GM11168 (cell line): ENCODE data around the gene EIF4A2.
"Not testable (repeated sequence)": the region's sequence is repeated elsewhere in the genome, so short reads cannot be mapped to it uniquely, and the experiment has no call there.

ENCODE experiments used
- in situ Hi-C: fragments of 300-500 bp; cut with MboI; formaldehyde crosslinking; loops from one replicate; pipeline ENCODE4 v1.12.0; 2022; ENCODE audit warnings: low sequenced_read_pairs; ENCODE audit not compliant: unreplicated experiment

The EIF4A2 gene

DNA sequence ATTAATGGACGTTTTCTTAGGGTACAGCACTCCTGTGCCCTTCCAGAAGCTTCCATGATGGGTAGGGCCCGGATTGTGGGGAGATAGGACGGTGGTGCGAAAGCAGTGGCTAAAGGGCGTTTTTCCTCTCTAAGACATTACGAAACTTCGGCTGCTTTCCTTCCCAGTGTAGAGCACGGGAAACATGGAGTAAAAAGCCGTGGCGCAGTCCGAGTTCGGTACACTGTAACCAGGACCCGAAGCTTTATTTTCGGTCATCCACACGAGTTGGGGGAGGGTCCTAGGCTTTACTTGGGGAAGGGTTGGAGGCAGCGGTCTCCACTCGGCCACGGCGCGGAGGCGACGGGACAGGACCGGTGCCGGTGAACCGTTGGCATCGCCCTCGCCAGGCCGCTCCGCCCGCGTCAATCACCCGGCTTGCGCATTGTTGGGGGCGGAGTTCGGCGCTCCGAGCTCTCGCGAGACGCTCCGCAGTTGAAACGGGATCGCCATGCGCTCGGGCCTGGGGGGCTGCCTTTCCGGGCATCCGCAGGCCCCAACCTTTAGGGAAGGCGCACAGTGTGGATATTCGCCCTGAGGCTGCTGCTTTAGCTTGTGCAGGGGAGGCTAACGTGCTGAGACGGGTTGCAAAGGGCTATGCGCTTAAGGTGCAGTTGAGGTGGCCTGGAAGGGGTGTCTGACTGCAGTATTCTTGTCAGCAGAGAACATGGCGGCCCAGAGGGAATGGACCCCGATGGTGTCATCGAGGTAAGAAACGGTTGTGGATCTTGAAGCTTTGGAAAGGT lies 546 bp downstream of the EIF4A2 start:
- in situ Hi-C loops, result no loop called here

DNA sequence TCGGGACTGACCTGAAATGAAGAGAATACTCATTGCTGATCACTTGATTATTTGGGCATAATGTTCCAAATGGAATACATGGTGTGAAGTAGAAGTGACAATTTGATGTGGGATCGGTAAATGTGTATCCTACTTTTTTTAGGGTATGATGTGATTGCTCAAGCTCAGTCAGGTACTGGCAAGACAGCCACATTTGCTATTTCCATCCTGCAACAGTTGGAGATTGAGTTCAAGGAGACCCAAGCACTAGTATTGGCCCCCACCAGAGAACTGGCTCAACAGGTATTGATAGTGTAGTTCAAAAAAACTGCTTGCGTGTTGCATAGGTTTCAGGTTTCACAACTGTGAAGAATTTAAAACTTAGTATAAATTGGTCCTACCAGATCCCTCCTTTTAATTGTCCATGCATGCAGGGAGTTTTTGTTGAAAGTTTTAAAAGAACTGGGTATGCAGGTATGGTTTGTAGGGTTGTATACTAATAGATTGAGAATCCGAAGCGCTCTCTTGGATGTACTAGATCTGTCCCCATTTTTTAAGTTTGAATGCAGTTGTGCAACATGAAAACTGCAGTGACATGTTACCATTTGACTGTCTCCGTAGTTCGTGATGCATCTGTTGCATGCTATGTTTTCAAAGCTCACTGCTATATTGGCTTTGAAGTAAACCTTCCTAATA lies 1.6 kb downstream of the EIF4A2 start:
- in situ Hi-C loops, result no loop called here

DNA sequence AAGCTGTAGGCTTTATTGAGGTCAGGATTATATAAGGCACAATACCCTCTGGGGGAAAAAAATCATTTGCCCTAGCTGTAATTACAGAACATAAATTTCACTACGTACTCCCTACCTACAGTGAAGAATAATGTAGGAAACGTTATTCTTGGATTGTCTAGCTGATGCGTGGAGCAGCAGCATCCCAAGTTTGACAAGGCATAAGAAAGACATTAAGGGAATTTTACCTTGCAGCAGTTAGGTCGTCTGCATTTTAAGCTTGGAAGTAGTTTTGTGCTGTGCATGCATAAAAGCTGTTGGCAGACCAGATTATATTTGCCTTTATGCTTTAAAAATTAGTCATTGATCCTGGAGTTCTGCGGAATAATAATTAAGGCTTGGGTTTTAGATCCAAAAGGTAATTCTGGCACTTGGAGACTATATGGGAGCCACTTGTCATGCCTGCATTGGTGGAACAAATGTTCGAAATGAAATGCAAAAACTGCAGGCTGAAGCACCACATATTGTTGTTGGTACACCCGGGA lies 2.2 kb downstream of the EIF4A2 start:
- in situ Hi-C loops, result no loop called here

DNA sequence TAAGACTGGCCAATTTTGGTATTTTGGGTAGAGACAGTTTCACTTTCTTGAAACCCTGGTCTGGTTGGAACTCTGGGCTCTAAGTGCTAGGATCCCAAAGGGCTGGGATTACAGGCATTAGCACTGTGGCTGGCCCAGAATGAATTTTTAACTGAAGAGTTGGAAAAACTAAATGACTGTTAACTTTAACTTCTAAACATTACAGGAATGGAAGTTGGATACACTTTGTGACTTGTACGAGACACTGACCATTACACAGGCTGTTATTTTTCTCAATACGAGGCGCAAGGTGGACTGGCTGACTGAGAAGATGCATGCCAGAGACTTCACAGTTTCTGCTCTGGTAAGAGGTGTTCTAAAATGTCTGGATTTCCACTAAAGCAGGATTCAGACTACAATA lies 3.5 kb downstream of the EIF4A2 start:
- in situ Hi-C loops, result no loop called here

DNA sequence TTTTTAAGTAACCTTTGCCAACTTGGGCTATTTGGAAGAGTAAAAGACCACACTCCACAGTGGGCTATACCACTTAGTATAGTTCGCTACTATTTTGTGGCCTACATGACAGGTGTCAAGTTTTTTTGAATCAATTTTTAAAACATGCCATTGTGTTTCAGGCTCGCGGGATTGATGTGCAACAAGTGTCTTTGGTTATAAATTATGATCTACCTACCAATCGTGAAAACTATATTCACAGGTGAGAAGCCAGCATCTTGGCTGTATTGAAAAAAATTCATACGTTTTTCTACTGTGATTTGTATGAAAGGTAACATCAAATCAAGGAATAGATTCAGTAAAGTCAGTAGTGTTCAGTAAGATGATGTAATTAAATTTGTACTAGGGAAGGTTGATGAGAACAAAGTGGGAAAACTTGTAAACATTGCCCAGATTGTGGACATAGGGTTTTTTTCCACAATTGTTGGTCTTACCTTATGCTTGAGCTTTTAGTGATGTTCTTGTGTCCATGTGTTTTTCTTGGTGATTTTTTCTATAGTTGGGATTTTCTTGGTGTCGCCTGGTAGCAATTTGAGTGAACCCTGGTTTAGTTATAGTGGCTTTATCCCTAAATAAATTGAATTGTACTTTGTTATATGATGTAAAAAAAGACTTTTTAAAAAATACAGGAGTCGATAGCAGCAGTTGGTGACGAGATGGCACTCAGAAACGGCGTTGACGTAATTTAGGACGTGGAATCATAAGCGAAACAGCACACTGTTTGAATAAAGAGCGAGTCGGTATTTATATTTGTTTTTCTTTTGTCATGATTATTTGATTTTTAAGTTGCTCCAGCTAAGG lies 4.5 kb downstream of the EIF4A2 start:
- in situ Hi-C loops, result no loop called here

DNA sequence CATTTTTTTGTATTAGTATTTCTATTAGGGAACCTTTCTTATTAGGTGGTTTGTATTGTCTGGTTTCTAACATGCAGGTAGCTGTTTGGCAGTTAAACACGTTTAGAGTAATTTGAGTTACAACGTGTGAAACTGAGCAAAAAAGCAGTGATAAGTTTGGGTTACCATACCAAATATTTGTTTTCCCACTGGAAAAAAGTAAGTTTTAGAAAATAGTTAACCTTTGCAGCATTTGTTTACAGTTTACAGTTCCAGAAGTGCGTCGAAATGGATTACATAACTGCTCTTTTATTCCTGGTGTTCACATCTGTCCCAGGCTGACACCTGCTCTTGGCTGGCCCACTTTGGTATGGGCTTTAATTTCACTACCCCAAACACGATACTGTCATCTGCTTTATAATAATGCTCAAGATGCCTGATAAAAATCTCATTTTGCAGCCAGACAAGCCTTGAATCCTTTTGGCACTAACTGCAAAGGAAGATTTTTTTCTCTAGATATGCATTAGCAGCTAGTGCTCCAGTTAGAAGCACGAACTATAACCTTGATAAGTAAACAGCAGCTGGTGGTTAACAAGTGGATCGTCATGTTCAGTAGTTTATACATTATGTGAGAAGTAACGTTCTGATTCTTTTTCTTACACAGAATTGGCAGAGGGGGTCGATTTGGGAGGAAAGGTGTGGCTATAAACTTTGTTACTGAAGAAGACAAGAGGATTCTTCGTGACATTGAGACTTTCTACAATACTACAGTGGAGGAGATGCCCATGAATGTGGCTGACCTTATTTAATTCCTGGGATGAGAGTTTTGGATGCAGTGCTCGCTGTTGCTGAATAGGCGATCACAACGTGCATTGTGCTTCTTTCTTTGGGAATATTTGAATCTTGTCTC lies 5.3 kb downstream of the EIF4A2 start:
- in situ Hi-C loops, result no loop called here

DNA sequence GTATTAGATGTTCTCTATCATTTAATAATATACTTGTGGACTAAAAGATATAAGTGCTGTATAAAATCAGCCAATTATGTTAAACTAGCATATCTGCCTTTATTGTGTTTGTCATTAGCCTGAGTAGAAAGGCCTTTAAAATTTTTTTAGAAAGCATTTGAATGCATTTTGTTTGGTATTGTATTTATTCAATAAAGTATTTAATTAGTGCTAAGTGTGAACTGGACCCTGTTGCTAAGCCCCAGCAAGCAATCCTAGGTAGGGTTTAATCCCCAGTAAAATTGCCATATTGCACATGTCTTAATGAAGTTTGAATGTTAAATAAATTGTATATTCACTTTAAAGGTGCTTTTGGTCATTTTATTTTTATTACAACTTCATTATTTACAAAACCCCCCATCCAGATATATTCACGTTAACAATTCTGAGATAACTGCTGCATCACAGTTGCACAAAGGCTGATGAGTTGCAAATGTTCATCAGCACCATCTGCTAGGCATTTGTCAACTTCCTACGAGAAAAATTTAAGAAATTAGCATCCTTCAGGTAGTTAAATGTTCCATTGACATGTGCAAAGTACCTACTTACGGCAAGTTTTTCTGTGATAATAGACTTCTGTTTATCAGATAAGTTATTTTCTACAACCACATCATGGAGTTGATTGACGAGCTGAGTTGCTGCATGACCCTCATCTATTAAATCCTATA lies 6.3 kb downstream of the EIF4A2 start:
- in situ Hi-C loops, result no loop called here

DNA sequence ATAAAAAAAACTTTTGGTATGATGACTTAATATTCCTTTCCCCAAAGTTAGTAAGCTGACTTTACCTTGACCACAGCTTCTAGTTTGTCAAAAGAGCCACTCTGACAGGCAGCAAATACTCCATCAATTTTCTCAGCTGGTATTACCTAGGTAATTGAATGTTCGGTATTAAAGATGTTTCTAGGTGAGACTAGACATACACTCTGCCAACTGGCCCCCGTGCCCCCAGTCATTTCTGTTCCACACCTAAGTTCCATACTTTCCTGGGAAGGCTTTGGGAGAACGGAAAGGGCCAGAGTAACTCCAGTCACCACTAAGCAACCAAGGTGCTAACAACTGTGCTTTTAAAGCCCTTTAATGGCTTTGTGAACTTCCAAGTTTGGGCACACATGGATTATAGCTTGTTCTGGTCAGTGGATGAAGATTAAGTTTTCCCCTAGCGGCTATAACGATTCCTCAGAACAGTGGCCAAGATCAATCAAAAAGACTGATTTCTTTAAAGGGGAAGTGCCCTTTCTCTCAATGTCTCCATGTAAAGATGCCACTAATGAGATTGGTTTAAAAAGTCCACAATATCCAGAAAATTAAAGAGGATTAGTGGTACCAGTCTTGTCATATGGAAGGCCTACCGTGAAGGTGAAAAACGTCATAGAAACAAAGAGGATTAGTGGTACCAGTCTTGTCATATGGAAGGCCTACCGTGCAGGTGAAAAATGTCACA lies 7.0 kb downstream of the EIF4A2 start:
- in situ Hi-C loops, result no loop called here

DNA sequence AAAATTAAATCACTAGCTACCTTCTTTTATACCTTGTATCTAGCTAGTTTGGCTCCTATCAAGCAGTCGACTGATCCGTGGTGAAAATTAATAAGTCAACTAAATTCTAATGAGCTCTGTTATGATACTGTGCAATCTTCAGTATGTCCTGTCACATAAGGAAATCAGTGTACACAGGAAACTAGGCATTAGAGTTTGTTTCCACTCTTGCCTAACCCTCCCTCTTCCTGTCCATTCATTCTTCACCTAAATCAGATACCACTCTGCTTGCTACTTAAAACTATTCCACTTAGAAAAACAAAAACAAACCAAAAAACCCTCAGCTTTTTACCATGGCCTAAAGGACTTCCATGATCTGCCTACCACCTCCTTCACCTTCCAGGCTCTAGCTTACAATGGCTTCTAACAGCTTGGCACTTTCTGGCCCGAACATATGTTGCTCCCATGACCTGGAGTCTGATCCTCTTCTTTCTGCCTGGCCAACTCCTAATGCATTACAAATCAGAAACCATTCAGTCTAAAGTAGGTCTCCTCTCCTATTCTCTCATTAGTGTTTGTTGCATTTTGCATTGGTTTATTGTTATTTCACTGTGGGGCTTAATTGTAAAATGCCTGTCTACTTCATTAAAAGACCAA lies 15.0 kb downstream of the EIF4A2 start:
- in situ Hi-C loops, result no loop called here

DNA sequence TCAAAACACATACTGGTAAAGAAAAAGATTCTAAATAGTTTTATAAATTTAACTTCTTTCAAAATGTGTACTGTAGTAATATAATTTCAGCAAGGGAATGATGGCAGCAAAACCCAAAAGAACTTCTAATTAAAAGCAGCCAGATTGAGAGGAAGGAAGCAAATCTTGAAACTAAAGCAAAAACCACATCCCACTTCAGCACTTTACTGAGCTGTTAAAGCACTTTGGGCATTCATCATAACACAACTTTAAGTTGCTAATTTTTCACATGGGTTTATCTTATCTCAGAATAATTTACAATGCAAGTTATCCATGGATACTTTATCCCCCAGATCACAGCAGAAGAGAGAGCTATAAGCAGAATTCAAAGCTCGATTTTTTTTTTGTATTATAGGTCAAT lies 16.9 kb downstream of the EIF4A2 start:
- in situ Hi-C loops, result no loop called here

DNA sequence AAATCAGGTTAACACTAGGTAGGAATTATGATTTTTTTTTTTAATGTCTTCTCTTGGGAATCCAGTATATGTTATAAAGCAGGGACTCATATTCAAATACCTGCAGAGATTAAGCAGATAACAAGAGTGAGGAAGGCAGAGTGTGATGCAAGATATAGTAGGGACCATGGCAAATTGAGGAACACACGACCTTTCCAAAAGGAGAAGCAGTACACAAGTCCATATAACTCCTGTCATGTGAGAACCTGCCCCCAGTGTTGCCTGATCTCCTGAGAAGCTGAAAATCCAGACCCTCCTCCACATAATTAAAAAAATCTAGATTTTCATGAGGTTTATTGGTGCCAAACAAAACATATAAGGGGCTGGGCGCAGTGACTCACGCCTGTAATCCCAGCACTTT lies 19.3 kb downstream of the EIF4A2 start:
- in situ Hi-C loops, result no loop called here

DNA sequence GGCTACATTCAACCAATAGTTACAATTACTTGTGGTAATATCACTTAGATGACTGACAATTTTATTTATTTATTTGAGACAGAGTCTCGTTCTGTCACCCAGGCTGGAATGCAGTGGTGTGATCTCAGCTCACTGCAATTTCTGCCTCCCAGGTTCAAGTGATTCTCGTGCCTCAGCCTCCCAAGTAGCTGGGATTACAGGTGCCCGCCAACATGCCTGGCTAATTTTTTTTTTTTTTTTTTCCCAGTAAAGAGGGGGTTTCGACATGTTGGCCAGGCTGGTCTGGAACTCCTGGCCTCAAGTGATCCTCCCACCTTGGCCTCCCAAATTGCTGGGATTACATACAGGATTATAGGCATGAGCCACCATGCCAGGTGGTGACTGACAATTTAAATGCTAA lies 20.1 kb downstream of the EIF4A2 start:
- in situ Hi-C loops, result not testable (repeated sequence)

DNA sequence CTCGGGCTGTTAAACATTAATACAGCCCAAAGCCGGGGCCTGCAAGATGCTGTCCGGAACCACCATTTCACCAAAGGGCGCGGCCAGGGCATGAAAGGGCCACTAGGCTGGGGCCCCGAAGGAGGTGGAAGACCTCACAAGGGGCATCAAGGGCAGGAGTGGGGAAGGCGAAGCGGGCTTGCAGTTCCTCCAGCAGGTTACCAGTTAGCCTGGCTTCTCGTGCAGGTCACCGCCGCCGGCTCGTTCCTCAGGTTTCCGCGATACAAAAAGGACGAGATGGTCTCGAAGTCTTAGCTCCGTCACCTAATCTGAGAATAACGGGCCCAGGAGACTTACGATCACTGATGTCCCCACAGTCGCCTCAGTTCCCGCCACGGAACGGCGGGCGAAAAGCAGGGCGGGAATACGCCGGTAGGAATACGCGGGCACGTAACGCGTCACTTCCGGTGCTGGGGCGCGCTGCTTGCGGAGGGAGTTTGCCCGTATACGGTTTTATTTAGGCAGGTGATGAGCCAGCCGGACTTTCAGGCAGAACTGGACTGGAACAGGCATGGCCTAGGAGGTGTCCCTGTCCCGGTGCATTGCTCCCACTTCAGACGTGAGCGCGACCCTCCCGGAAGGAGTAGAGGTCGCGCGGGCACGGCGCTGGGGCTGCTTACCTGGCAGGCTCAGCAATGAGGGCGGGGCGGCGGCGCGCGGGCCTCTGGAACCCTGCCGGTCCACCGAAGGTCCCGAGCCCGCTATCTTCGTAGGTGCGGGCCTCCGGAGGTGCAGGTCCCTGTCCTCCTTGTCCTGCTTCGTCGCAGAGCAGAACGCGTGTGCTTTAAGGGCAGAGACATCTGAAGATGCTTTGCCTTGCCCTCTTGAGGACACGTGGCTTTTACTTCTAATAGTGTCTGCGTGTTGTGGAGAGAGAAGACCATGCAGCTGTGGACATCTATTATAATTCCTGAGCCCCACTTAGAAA lies 23.0 kb downstream of the EIF4A2 start, which contains the start of gene RFC4:
TSS of gene RFC4 (minus strand) at position 394 of the 967 bp plus-strand sequence. CDS start 1,769 bp downstream, outside the sequence.
- in situ Hi-C loops, result no loop called here

DNA sequence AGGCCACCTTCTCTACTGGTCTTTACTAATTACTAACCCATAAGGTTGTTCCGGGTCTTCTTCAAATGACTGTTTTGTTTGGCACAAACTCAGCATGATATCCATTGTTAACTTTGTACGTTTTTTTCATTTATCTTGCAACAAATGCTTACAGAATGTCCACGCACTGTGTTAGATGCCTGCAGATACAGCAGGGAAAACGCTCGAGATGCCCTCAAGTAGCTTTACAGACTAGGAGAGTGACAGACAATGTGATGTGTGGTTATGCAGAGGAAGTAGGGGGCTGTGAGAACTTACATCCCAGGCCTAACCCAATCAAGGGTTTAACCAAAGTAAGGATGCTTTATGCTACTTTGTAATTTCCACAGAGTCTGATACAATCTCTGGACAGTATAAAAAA lies 23.9 kb downstream of the EIF4A2 start:
- in situ Hi-C loops, result no loop called here

DNA sequence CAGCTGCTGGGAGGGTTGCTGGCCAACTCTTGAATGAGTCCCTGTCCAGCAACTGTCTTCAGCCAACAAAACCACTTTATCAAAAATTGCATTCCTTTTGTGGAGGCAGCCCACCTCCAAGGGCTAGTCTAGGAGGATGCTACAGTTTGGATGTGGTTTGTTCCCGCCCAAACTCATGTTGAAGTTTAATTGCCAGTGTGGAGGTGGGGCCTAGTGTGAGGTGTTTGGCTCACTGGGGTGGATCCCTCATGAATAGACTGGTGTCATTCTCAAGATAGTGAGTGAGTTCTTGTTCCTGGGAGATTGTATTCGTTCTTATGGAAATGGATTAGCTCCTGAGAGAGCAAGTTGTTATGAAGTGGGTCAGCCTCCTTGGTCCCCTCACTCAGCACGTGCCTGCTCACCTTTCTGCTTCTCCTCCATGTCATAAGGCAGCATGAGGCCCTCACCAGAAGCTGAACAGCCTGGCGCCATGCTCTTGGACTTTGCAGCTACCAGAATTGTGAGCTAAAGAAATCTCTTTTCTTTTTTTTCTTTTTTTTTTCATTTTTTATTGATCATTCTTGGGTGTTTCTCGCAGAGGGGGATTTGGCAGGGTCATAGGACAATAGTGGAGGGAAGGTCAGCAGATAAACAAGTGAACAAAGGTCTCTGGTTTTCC lies 27.1 kb downstream of the EIF4A2 start:
- in situ Hi-C loops, result no loop called here

DNA sequence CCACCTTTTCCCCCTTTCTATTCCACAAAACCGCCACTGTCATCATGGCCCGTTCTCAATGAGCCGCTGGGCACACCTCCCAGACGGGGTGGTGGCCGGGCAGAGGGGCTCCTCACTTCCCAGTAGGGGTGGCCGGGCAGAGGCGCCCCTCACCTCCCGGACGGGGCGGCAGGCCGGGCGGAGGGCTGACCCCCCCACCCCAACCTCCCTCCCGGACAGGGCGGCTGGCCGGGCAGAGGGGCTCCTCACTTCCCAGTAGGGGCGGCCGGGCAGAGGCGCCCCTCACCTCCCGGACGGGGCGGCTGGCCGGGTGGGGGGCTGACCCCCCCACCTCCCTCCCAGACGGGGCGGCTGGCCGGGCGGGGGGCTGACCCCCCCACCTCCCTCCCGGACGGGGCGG lies 27.9 kb downstream of the EIF4A2 start:
- in situ Hi-C loops, result not testable (repeated sequence)
